SK-N-SH treated with all-trans-retinoic acid at 6 μM for 48 hours (cell line): ENCODE data around the gene NR2C2AP.

ENCODE experiments used
- ARNTL ChIP-seq: fragments of 450-650 bp; formaldehyde crosslinking; IDR thresholded peaks from 2 replicates; pipeline ENCODE4 v1.5.0; 2020; ENCODE audit warnings: low read depth, mild to moderate bottlenecking, moderate library complexity, borderline replicate concordance
- GLIS3 ChIP-seq: fragments of 250-450 bp; sonication (Bioruptor Pico); IDR thresholded peaks from 2 replicates; pipeline ENCODE4 v1.5.0; 2020; ENCODE audit warnings: mild to moderate bottlenecking, moderate library complexity
- OSR1 ChIP-seq: fragments of 250-450 bp; sonication (Bioruptor Pico); IDR thresholded peaks from 2 replicates; pipeline ENCODE4 v1.8.0; 2022; ENCODE audit warnings: moderate library complexity, mild to moderate bottlenecking, inconsistent platforms
- PPARA ChIP-seq: fragments of 250-450 bp; sonication (Bioruptor Pico); IDR thresholded peaks from 2 replicates; pipeline ENCODE4 v1.5.0; 2020; ENCODE audit warnings: mild to moderate bottlenecking, borderline replicate concordance
- TCF4 ChIP-seq: fragments of 250-450 bp; sonication (Bioruptor Pico); IDR thresholded peaks from 2 replicates; pipeline ENCODE4 v1.8.0; 2021; ENCODE audit warnings: mild to moderate bottlenecking, moderate library complexity, borderline replicate concordance
- TF ChIP-seq, protein P1 (sequence below): fragments of 250-450 bp; sonication (Bioruptor Pico); IDR thresholded peaks from 2 replicates; pipeline ENCODE4 v1.8.0; 2020; ENCODE audit warnings: mild to moderate bottlenecking, moderate library complexity, borderline replicate concordance

DNA sequence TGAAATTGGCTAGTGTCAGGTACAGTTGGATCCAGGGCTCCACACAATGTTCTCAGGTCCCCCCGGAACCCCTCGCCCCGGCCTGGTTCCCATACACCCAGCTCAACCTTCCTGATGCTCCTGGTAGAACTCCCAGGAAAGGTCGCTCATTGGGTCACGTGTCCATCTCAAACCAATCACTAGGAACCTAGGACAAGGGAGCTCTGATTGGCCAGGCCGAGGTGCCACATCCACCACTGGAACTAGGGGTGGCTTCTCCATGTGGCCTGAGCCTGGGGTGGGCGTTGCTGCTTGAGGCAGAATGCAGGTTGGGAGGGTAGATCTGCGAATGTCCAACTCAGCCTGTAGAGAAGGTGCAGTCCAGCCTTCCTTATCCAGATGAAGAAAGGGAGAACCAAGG is 26.3 kb downstream of the NR2C2AP start:
- TF ChIP-seq ARNTL (CRISPR knock-in tag): no peak
- TF ChIP-seq PPARA (CRISPR knock-in tag): no peak
- TF ChIP-seq GLIS3 (CRISPR knock-in tag): no peak
- TF ChIP-seq, protein P1, sequence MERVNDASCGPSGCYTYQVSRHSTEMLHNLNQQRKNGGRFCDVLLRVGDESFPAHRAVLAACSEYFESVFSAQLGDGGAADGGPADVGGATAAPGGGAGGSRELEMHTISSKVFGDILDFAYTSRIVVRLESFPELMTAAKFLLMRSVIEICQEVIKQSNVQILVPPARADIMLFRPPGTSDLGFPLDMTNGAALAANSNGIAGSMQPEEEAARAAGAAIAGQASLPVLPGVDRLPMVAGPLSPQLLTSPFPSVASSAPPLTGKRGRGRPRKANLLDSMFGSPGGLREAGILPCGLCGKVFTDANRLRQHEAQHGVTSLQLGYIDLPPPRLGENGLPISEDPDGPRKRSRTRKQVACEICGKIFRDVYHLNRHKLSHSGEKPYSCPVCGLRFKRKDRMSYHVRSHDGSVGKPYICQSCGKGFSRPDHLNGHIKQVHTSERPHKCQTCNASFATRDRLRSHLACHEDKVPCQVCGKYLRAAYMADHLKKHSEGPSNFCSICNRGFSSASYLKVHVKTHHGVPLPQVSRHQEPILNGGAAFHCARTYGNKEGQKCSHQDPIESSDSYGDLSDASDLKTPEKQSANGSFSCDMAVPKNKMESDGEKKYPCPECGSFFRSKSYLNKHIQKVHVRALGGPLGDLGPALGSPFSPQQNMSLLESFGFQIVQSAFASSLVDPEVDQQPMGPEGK (CRISPR knock-in tag): no peak
- TF ChIP-seq TCF4 (CRISPR knock-in tag): no peak
- no peak for TF ChIP-seq OSR1
